IMR-90 (cell line): ENCODE data around the gene CNTRL. TPM values are rescaled to one million over a fixed set of nuclear protein-coding genes. Genes with fewer than 3 reads are reported as not detected.

Source experiments
- ATAC-seq: fragments of 200-7000 bp; cut with Tn5 transposase; 2 replicates; pipeline ENCODE4 v1.9.1; 2020; ENCODE audit warnings: low read depth, mild to moderate bottlenecking, moderate library complexity
- BruUV-seq: library from RNA; stranded (reverse); fragments of 400-500 nt; replicated peaks from 2 replicates; lab custom pipeline; 2021; lab: Mats Ljungman, UMichigan
- CTCF ChIA-PET: fragments of 300-600 bp; formaldehyde crosslinking; extraction: SDS; loops from one replicate; lab custom pipeline; 2021; ENCODE audit warnings: antibody characterized with exemption; lab: Yijun Ruan, JAX
- POLR2A ChIA-PET: fragments of 300-600 bp; sonication (Branson Sonifier 250); formaldehyde crosslinking; loops from one replicate; lab custom pipeline; 2022; ENCODE audit warnings: antibody characterized with exemption; ENCODE audit not compliant: unreplicated experiment; lab: Charles Lee
- DNase-seq: peaks from one replicate; pipeline ENCODE4 v3.0.0; 2013
- H2AFZ ChIP-seq: replicated peaks from 2 replicates; pipeline ENCODE3; 2013; ENCODE audit warnings: low read length, mild to moderate bottlenecking; ENCODE audit not compliant: poor library complexity
- H2AK5ac ChIP-seq: 2 replicates; pipeline ENCODE4 v1.6.1; 2013; ENCODE audit warnings: low read depth, low read length, inconsistent platforms
- H2AK9ac ChIP-seq: replicated peaks from 2 replicates; pipeline ENCODE3; 2013; ENCODE audit warnings: mild to moderate bottlenecking, low read depth, low read length, moderate library complexity; ENCODE audit not compliant: poor library complexity
- H2BK120ac ChIP-seq: 2 replicates; pipeline ENCODE4 v1.6.1; 2013; ENCODE audit warnings: low read depth, low read length, inconsistent platforms
- H2BK15ac ChIP-seq: 3 replicates; pipeline ENCODE4 v1.6.1; 2013; ENCODE audit warnings: low read depth, low read length, inconsistent platforms
- H2BK20ac ChIP-seq: 2 replicates; pipeline ENCODE4 v1.6.1; 2013; ENCODE audit warnings: low read depth, mild to moderate bottlenecking, inconsistent platforms, low read length, moderate library complexity
- H2BK5ac ChIP-seq: 2 replicates; pipeline ENCODE4 v1.6.1; 2013; ENCODE audit warnings: mild to moderate bottlenecking, low read depth, low read length, inconsistent platforms; ENCODE audit not compliant: poor library complexity, severe bottlenecking
- H3K14ac ChIP-seq: replicated peaks from 2 replicates; pipeline ENCODE4 v1.6.1; 2013; ENCODE audit warnings: low read depth, low read length, inconsistent platforms
- H3K18ac ChIP-seq: 2 replicates; pipeline ENCODE4 v1.6.1; 2013; ENCODE audit warnings: low read depth, low read length, control low read depth
- H3K23ac ChIP-seq: 2 replicates; pipeline ENCODE4 v1.6.1; 2013; ENCODE audit warnings: low read depth, low read length, inconsistent platforms
- H3K27ac ChIP-seq: 2 replicates; pipeline ENCODE4 v1.5.1; 2013; ENCODE audit warnings: mild to moderate bottlenecking, control low read depth, low read length; ENCODE audit not compliant: insufficient read depth
- H3K27me3 ChIP-seq: 2 replicates; pipeline ENCODE4 v1.6.1; 2013; ENCODE audit warnings: low read length; ENCODE audit not compliant: control insufficient read depth, insufficient read depth
- H3K36me3 ChIP-seq: 2 replicates; pipeline ENCODE4 v1.6.1; 2013; ENCODE audit warnings: low read length, mixed read lengths; ENCODE audit not compliant: control insufficient read depth, insufficient read depth
- H3K4ac ChIP-seq: 2 replicates; pipeline ENCODE4 v1.6.1; 2013; ENCODE audit warnings: low read depth, low read length, inconsistent platforms
- H3K4me1 ChIP-seq: 2 replicates; pipeline ENCODE4 v1.6.1; 2013; ENCODE audit warnings: low read length, mixed read lengths; ENCODE audit not compliant: control insufficient read depth, insufficient read depth
- H3K4me2 ChIP-seq: 2 replicates; pipeline ENCODE4 v1.6.1; 2013; ENCODE audit warnings: low read depth, mild to moderate bottlenecking, control low read depth, low read length, moderate library complexity
- H3K4me3 ChIP-seq: 2 replicates; pipeline ENCODE4 v1.5.1; 2013; ENCODE audit warnings: low read depth, mild to moderate bottlenecking, control low read depth, low read length, moderate library complexity; ENCODE audit not compliant: insufficient read depth
- H3K56ac ChIP-seq: 2 replicates; pipeline ENCODE4 v1.6.1; 2013; ENCODE audit warnings: low read length, inconsistent platforms; ENCODE audit not compliant: insufficient read depth; ENCODE audit errors: extremely low read depth
- H3K79me1 ChIP-seq, 2 experiments: 2 replicates each; pipeline ENCODE4 v1.6.1; 2013; ENCODE audit warnings: low read length in 2 of 2, inconsistent platforms in 1 of 2, low read depth in 1 of 2
- H3K9ac ChIP-seq: 2 replicates; pipeline ENCODE4 v1.6.1; 2013; ENCODE audit warnings: low read depth, low read length, control low read depth
- H3K9me1 ChIP-seq: 2 replicates; pipeline ENCODE4 v1.6.1; 2013; ENCODE audit warnings: low read length, inconsistent platforms; ENCODE audit not compliant: insufficient read depth
- H3K9me3 ChIP-seq: 2 replicates; pipeline ENCODE4 v1.6.1; 2013; ENCODE audit warnings: low read length; ENCODE audit not compliant: control insufficient read depth, insufficient read depth
- H4K20me1 ChIP-seq: 2 replicates; pipeline ENCODE4 v1.6.1; 2013; ENCODE audit warnings: low read length, inconsistent platforms; ENCODE audit not compliant: insufficient read depth
- H4K5ac ChIP-seq: 2 replicates; pipeline ENCODE4 v1.6.1; 2013; ENCODE audit warnings: mild to moderate bottlenecking, low read depth, low read length, control low read depth
- H4K8ac ChIP-seq, 2 experiments: 2 replicates each; pipeline ENCODE4 v1.6.1; 2013; ENCODE audit warnings: low read depth in 2 of 2, low read length in 2 of 2, control low read depth in 1 of 2, inconsistent platforms in 1 of 2
- H4K91ac ChIP-seq: 2 replicates; pipeline ENCODE4 v1.6.1; 2013; ENCODE audit warnings: low read depth, low read length, inconsistent platforms; ENCODE audit not compliant: insufficient read depth
- CHD1 ChIP-seq: IDR thresholded peaks from 2 replicates; pipeline ENCODE4 v1.6.1; 2012; ENCODE audit warnings: low read depth, low read length, improper control_type of control experiment
- FOS ChIP-seq: fragments of 150-350 bp; IDR thresholded peaks from 2 replicates; pipeline ENCODE4 v1.6.1; 2016; ENCODE audit warnings: low read depth, low read length
- MAZ ChIP-seq: IDR thresholded peaks from 2 replicates; pipeline ENCODE4 v1.6.1; 2012; ENCODE audit warnings: low read depth, mild to moderate bottlenecking, low read length, improper control_type of control experiment, moderate library complexity, borderline replicate concordance
- NFE2L2 ChIP-seq: fragments of 150-350 bp; IDR thresholded peaks from 2 replicates; pipeline ENCODE4 v1.6.1; 2016; ENCODE audit warnings: low read depth, mild to moderate bottlenecking, low read length
- POLR2A ChIP-seq: IDR thresholded peaks from 2 replicates; pipeline ENCODE4 v1.6.1; 2012; ENCODE audit warnings: mild to moderate bottlenecking, low read depth, low read length
- WGBS, 2 experiments: methylation state at CpG; one replicate each; pipeline versions ENCODE4 v1.1.5 to v1.1.7; 2013; ENCODE audit warnings: missing lambda C conversion rate in 2 of 2; ENCODE audit not compliant: insufficient read length in 1 of 2; ENCODE audit errors: extremely low coverage in 2 of 2; 5-methylcytosine and 5-hydroxymethylcytosine counted together
- dilution Hi-C: fragments of 300-500 bp; cut with HindIII; formaldehyde crosslinking; loops from one replicate; pipeline ENCODE4 v1.14.3; 2018; ENCODE audit warnings: low sequenced_read_pairs; ENCODE audit not compliant: unreplicated experiment
- in situ Hi-C: fragments of 300-500 bp; cut with MboI; formaldehyde crosslinking; loops from 3 replicates; pipeline ENCODE4 v1.14.3; 2019; ENCODE audit warnings: low sequenced_read_pairs, inconsistent platforms, mixed read lengths
- intact Hi-C: fragments of 100-400 bp; cut with micrococcal nuclease; formaldehyde crosslinking; loops from 2 replicates; pipeline ENCODE4 v1.10.0; 2022
- polyA plus RNA-seq, 3 experiments: library from polyadenylated mRNA; depleted of rRNA; stranded (reverse); fragments of >200 nt; gene quantifications; 2 replicates each; pipeline ENCODE4 v1.2.3, GENCODE V29; 2012; ENCODE audit warnings: low replicate concordance in 1 of 3
- total RNA-seq: library from RNA; depleted of rRNA; stranded (reverse); fragments of >200 nt; gene quantifications from 2 replicates; pipeline ENCODE4 v1.2.3, GENCODE V29; 2012

CNTRL gene
- total and polyA plus RNA-seq, 2 of the 4 experiments (the other 2 are of a cell fraction): 4.5 to 7.3 TPM

DNA sequence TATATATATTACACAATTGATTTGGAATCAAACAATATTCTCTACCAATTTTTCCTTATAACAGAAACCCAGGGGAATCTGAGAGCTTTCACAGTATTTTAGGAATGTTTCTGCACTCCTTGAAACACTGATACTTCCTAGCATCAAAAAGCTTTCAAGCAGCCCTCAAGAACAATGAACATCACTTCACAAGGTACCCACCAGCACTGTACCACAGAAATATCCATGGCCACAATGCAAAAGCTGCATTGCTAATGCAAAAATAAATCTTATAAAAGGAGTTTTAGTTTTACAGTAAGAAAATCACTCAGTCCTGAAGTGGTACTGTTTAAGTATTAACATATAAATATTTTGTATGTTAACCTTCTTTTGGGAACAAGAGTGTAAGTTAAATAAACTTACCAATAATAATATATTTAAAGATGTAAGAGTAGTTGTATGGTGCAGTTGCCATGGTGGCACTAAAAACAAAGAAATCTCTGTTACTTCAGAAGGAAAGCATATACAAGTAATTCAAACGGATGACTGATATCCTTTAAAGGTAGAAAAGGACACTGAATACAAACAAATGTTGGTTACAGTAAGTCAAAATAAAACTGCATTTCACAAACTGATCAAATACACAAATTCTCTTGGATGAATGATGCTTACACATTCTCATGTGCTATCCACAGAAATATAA is 118.3 kb downstream of the CNTRL start:
- Histone ChIP-seq H3K4me1 (peaks cover 4% of the 10 kb centered on the region), H4K20me1 (peaks cover 96% of the 10 kb centered on the region), H3K27ac (no peak overlapping the region), H2BK15ac (no peak overlapping the region), H2AK9ac (no peak overlapping the region), H3K9me3 (no peaks in the 10 kb centered on the region), H3K27me3 (no peaks in the 10 kb centered on the region), H3K4me3 (no peak overlapping the region), H2AK5ac (no peak overlapping the region), H2BK120ac (no peak overlapping the region), H4K5ac (no peak overlapping the region), H3K14ac (0 out of 2 replicates have a peak overlapping the region, but pooled peaks have one; percentile 10), H3K23ac (peak overlapping the region; percentile 8; the same call in 1 of the 2 replicates), H3K4ac (no peak overlapping the region), H3K4me2 (no peak overlapping the region), H3K9me1 (peaks cover 6% of the 10 kb centered on the region), H3K36me3 (no peaks in the 10 kb centered on the region), H2BK20ac (no peak overlapping the region), H4K8ac (no peak overlapping the region), H2BK5ac (no peak overlapping the region), H3K79me1 (peaks cover 0 to 47% of the 10 kb centered on the region in 2 experiments; a peak in 2 of 4 replicates), H4K91ac (no peak overlapping the region), H3K56ac (no peak overlapping the region), H3K9ac (no peak overlapping the region), H2AFZ (no peak overlapping the region), H3K18ac (no peak overlapping the region)
- CTCF ChIA-PET: no interaction called here
- TF ChIP-seq MAZ (no peak), POLR2A (no peak), NFE2L2 (no peak), CHD1 (no peak), FOS (no peak)
- DNase-seq: peak; percentile 36
- intact Hi-C loops: no loop called here
- dilution Hi-C loops: no loop called here
- ATAC-seq: 0 out of 2 replicates have a peak, but pooled peaks have one; percentile 16
- POLR2A ChIA-PET: no interaction called here
- in situ Hi-C loops: no loop called here
- no TSS peak for BruUV-seq
- WGBS, 2 experiments: no CpG with 5 or more reads among the region's 1 CpG
